MM.1S (cell line): ENCODE results near the gene PCED1B.
"Not testable (repeated sequence)": the region's sequence is repeated elsewhere in the genome, so short reads cannot be mapped to it uniquely, and the experiment has no call there.

Source experiments
- CTCF ChIP-seq: fragments of 300-600 bp; sonication (generic); IDR thresholded peaks from 2 replicates; pipeline ENCODE4 v1.5.1; 2016; ENCODE audit warnings: antibody characterized with exemption, low read length, mixed read lengths
- EZH2 ChIP-seq: fragments of 300-600 bp; sonication (generic); optimal IDR thresholded peaks from 2 replicates; pipeline ENCODE3; 2017; ENCODE audit warnings: low read depth, mild to moderate bottlenecking, antibody characterized with exemption, low read length, mixed read lengths
- EZH2phosphoT487 ChIP-seq: fragments of 300-600 bp; sonication (generic); IDR thresholded peaks from 2 replicates; pipeline ENCODE4 v1.6.1; 2018; ENCODE audit warnings: antibody characterized with exemption, low read length

- TF ChIP-seq CTCF, EZH2phosphoT487, EZH2: not testable (repeated sequence)
Observed at GRCh38 chr12:47058640-47059039, 20.8 kb upstream of the PCED1B start.
